ENCODE measurements around the gene EDC4. TPM values are rescaled to one million over a fixed set of nuclear protein-coding genes. Genes with fewer than 3 reads are reported as not detected.
A peak's percentile ranks its signal among the peaks of the same experiment; 100 is the strongest.

The EDC4 gene
- total and polyA plus RNA-seq, 2 donors from 2014 or later = 44.7 to 56.5 TPM

GRCh38 chr16:67846063-67846319 is 26.9 kb upstream of the EDC4 start:
- TF ChIP-seq, protein P1, sequence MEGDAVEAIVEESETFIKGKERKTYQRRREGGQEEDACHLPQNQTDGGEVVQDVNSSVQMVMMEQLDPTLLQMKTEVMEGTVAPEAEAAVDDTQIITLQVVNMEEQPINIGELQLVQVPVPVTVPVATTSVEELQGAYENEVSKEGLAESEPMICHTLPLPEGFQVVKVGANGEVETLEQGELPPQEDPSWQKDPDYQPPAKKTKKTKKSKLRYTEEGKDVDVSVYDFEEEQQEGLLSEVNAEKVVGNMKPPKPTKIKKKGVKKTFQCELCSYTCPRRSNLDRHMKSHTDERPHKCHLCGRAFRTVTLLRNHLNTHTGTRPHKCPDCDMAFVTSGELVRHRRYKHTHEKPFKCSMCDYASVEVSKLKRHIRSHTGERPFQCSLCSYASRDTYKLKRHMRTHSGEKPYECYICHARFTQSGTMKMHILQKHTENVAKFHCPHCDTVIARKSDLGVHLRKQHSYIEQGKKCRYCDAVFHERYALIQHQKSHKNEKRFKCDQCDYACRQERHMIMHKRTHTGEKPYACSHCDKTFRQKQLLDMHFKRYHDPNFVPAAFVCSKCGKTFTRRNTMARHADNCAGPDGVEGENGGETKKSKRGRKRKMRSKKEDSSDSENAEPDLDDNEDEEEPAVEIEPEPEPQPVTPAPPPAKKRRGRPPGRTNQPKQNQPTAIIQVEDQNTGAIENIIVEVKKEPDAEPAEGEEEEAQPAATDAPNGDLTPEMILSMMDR (IDR thresholded peaks at IDR 0.05; ENCODE audit: borderline replicate concordance, extremely low read depth, insufficient read depth) = no peak
- intact Hi-C loops (cut with DNase I) = no loop called here

GRCh38 chr16:67846320-67847063 is 26.4 kb upstream of the EDC4 start, which contains the start of gene NUTF2:
Gene NUTF2 (plus strand): TSS chr16:67846933. CDS start chr16:67865131, 18,198 bp downstream.
- H3K4me1 ChIP-seq (ENCODE audit: control insufficient read depth in 2 of 3, insufficient read depth in 2 of 3, low read depth in 1 of 3, low read length in 3 of 3) = peaks cover 14 to 40% (median 34%) of the 10 kb centered on the region in 3 donors
- H3K27me3 ChIP-seq (ENCODE audit: control insufficient read depth, insufficient read depth, low read length) = no peaks in the 10 kb centered on the region
- FAIRE-seq (no peak), DNase-seq (peak; percentile 98 to 99 (median 98))
- H3K27ac ChIP-seq (ENCODE audit: low read depth in 2 of 2, low read length in 2 of 2) = peak within 1 kb of the TSS; percentile 91 to 98
- peak within 1 kb of the TSS; percentile 59 to 88 (median 88) for H3K9ac ChIP-seq (ENCODE audit: low read length in 3 of 3)
- H3K4me3 ChIP-seq (ENCODE audit: low read length in 3 of 3) = peak within 1 kb of the TSS; percentile 71 to 83 (median 79)
- TF ChIP-seq, protein P1 (IDR thresholded peaks at IDR 0.05; ENCODE audit: borderline replicate concordance, extremely low read depth, insufficient read depth) = peak; percentile 10
- H3K9me3 ChIP-seq (ENCODE audit: control insufficient read depth in 2 of 3, insufficient read depth in 1 of 3, low read length in 3 of 3) = no peaks in the 10 kb centered on the region
- intact Hi-C loops (cut with DNase I) = no loop called here
- H3K36me3 ChIP-seq (ENCODE audit: control insufficient read depth in 2 of 3, insufficient read depth in 3 of 3, low read length in 3 of 3) = no peaks in the 10 kb centered on the region

More at GRCh38 chr16:67846063-67846319, 26.9 kb upstream of the EDC4 start:
- no peak for FAIRE-seq
- H3K27me3 ChIP-seq (ENCODE audit: control insufficient read depth, insufficient read depth, low read length) = no peaks in the 10 kb centered on the region
- no peak for DNase-seq
- H3K4me3 ChIP-seq (ENCODE audit: low read length in 3 of 3) = peak overlapping the region; percentile 71 to 83 (median 79)
- H3K36me3 ChIP-seq (ENCODE audit: control insufficient read depth in 2 of 3, insufficient read depth in 3 of 3, low read length in 3 of 3) = no peaks in the 10 kb centered on the region
- peak overlapping the region; percentile 59 to 88 (median 74) for H3K9ac ChIP-seq (ENCODE audit: low read length in 3 of 3)
- no peaks in the 10 kb centered on the region for H3K9me3 ChIP-seq (ENCODE audit: control insufficient read depth in 2 of 3, insufficient read depth in 1 of 3, low read length in 3 of 3)
- H3K4me1 ChIP-seq (ENCODE audit: control insufficient read depth in 2 of 3, insufficient read depth in 2 of 3, low read depth in 1 of 3, low read length in 3 of 3) = peaks cover 14 to 40% (median 38%) of the 10 kb centered on the region in 3 donors
- peak overlapping the region; percentile 91 to 98 for H3K27ac ChIP-seq (ENCODE audit: low read depth in 2 of 2, low read length in 2 of 2)

DNA sequence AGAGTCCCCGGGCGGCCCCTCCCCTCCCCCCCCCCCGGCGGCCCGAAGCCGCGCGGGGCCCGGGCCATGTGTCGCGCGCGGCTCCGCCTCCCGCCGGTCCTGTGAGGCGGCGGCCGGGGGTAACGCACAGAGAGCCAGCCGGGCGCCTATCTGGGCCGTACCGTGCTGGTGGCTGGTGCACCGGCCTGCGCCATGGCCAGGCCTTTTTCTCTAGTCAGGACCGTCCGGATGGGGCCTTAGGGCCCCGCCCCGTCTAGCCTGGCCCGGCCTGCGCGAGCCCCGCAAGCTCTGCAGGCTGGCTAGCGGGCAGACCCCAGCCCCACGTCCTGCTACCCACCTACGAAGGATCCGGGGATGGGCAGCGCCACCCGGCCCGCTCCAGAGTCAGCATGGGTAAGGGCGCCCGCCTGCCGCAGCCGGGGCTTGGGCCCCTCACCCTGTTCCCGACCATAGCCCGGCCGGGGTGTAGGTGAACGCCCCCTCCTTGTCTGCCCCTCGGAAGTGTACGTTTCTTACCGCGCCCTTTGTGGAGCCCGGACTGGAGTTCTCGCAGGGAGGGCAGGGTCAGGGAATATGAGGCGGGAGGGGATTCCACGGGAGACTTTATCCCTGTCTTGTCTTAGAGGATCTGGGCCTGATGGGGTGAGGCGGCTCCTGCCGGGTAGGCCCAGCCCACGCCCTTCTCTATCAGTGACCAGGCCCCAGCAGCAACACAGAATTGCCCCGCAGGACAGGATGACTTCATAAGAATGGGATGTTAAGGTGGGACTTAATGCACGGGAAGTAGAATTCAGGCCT is 25.6 kb upstream of the EDC4 start, which contains the start of gene CENPT:
TSS of gene CENPT (minus strand) at position 630 of the 798 bp plus-strand sequence. CDS start 13,834 bp downstream, outside the sequence.
- FAIRE-seq = no peak
- Histone ChIP-seq H3K27ac (ENCODE audit: low read depth in 2 of 2, low read length in 2 of 2) (peak within 1 kb of the TSS; percentile 91 to 98), H3K9ac (ENCODE audit: low read length in 3 of 3) (peak within 1 kb of the TSS; percentile 43 to 88 (median 88)), H3K9me3 (ENCODE audit: control insufficient read depth in 2 of 3, insufficient read depth in 1 of 3, low read length in 3 of 3) (no peaks in the 10 kb centered on the region), H3K27me3 (ENCODE audit: control insufficient read depth, insufficient read depth, low read length) (no peaks in the 10 kb centered on the region), H3K4me1 (ENCODE audit: control insufficient read depth in 2 of 3, insufficient read depth in 2 of 3, low read depth in 1 of 3, low read length in 3 of 3) (peaks cover 14 to 40% (median 32%) of the 10 kb centered on the region in 3 donors), H3K36me3 (ENCODE audit: control insufficient read depth in 2 of 3, insufficient read depth in 3 of 3, low read length in 3 of 3) (no peaks in the 10 kb centered on the region), H3K4me3 (ENCODE audit: low read length in 3 of 3) (peak within 1 kb of the TSS; percentile 71 to 83 (median 79))
- intact Hi-C loops (cut with DNase I) = no loop called here
- TF ChIP-seq, protein P1 (IDR thresholded peaks at IDR 0.05; ENCODE audit: borderline replicate concordance, extremely low read depth, insufficient read depth) = no peak
- DNase-seq = peak in 4 of 5 donors; percentile 30 to 89 (median 66)

Measured in kidney (tissue), 14 donors.